Measurements from ENCODE around the gene LRMDA. TPM values are rescaled to one million over a fixed set of nuclear protein-coding genes. Genes with fewer than 3 reads are reported as not detected.
A peak's percentile ranks its signal among the peaks of the same experiment; 100 is the strongest.

Gene LRMDA
- total and polyA plus RNA-seq, 2 of the 13 experiments (the other 11 are each of a cell fraction or from before 2014, with no cell fraction given) = 13.4 to 22.0 TPM

- 87% methylated on average over 4 of the region's 4 CpGs for WGBS (ENCODE audit: low lambda C conversion rate)
- Histone ChIP-seq H3K4me1 (ENCODE audit: insufficient read depth, low read length) (peaks cover 22% of the 10 kb centered on the region), H2AFZ (ENCODE audit: low read length) (no peak overlapping the region), H3K9ac (ENCODE audit: insufficient read depth, low read depth, low read length) (no peak overlapping the region), H3K27ac (ENCODE audit: extremely low read length, insufficient read depth, low read length) (no peak overlapping the region), H4K20me1 (ENCODE audit: insufficient read depth, low read length) (no peaks in the 10 kb centered on the region), H3K27me3 (ENCODE audit: control insufficient read depth in 1 of 2, insufficient read depth in 2 of 2, low read length in 2 of 2) (no peaks in the 10 kb centered on the region), H3K36me3 (replicated peaks in 1 of 2; ENCODE audit: control insufficient read depth in 1 of 2, insufficient read depth in 2 of 2, low read length in 2 of 2) (no peaks in the 10 kb centered on the region), H3K4me2 (ENCODE audit: low read depth, low read length) (no peak overlapping the region), H3K9me3 (ENCODE audit: low read length) (no peaks in the 10 kb centered on the region), H3K4me3 (replicated peaks in 1 of 3; ENCODE audit: insufficient read depth in 1 of 3, low read depth in 2 of 3, low read length in 3 of 3) (no peak overlapping the region), H3K79me2 (ENCODE audit: insufficient read depth, low read length) (no peaks in the 10 kb centered on the region)
- CTCF ChIA-PET (ENCODE audit: low intra/inter-chr PET ratio, low total read pairs) = no interaction called here
- ATAC-seq (no peak), FAIRE-seq (no peak), DNase-seq (ENCODE audit: low spot score) (no peak)
- no TSS peak for BruUV-seq (replicated peaks)
- TF ChIP-seq CREBL2 (CRISPR knock-in tag; IDR thresholded peaks at IDR 0.05; ENCODE audit: borderline replicate concordance) (no peak), CEBPB (IDR thresholded peaks at IDR 0.05; ENCODE audit: borderline replicate concordance, low read depth, low read length) (peak; percentile 23; the same call in 1 of the 2 replicates), ZNF746 (CRISPR knock-in tag; IDR thresholded peaks at IDR 0.05) (no peak)
- intact Hi-C loops (cut with micrococcal nuclease; ENCODE audit: unreplicated experiment) (no loop called here), in situ Hi-C loops (cut with HindIII; ENCODE audit: extremely low pct_ligation_motif_present, low pct_unique_long_range_greater_than_20kb) (no loop called here)
- POLR2A ChIA-PET = no interaction called here
Measured at GRCh38 chr10:75617485-75618155, 186.2 kb downstream of the LRMDA start.

GRCh38 chr10:75619635-75620034 lies 188.2 kb downstream of the LRMDA start:
- FAIRE-seq = peak; percentile 67
- peak; percentile 75 for TF ChIP-seq ESRRA (CRISPR knock-in tag; IDR thresholded peaks at IDR 0.05; ENCODE audit: low read depth)
- no peak for TF ChIP-seq ZNF275 (CRISPR knock-in tag; IDR thresholded peaks at IDR 0.05; ENCODE audit: borderline replicate concordance)
- no peak for TF ChIP-seq CENPX (CRISPR knock-in tag; IDR thresholded peaks at IDR 0.05)
- no peak for TF ChIP-seq DR1 (CRISPR knock-in tag; IDR thresholded peaks at IDR 0.05)
- no peak for TF ChIP-seq CHCHD3 (CRISPR knock-in tag; IDR thresholded peaks at IDR 0.05)
- no peak for TF ChIP-seq ZNF547 (CRISPR knock-in tag; IDR thresholded peaks at IDR 0.05)
- TF ChIP-seq NFE2L1 (CRISPR knock-in tag; IDR thresholded peaks at IDR 0.05; ENCODE audit: borderline replicate concordance) = no peak
- TF ChIP-seq ZNF280D (CRISPR knock-in tag; IDR thresholded peaks at IDR 0.05) = peak; percentile 51; the same call in 1 of the 2 replicates
- TF ChIP-seq CREBL2 (CRISPR knock-in tag; IDR thresholded peaks at IDR 0.05; ENCODE audit: borderline replicate concordance) = no peak
- TF ChIP-seq RARA (CRISPR knock-in tag; IDR thresholded peaks at IDR 0.05) = 0 out of 2 replicates have a peak, but pooled peaks have one; percentile 12
- peak; percentile 24; the same call in 1 of the 2 replicates for TF ChIP-seq TARDBP (CRISPR knock-in tag; IDR thresholded peaks at IDR 0.05)

More at GRCh38 chr10:75619635-75620034, 188.2 kb downstream of the LRMDA start:
- no peak overlapping the region for H3K9ac ChIP-seq (ENCODE audit: insufficient read depth, low read depth, low read length)
- H3K27ac ChIP-seq (ENCODE audit: extremely low read length, insufficient read depth, low read length) = no peak overlapping the region
- H3K79me2 ChIP-seq (ENCODE audit: insufficient read depth, low read length) = no peaks in the 10 kb centered on the region
- H4K20me1 ChIP-seq (ENCODE audit: insufficient read depth, low read length) = no peaks in the 10 kb centered on the region
- DNase-seq (ENCODE audit: low spot score) = no peak
- no peak overlapping the region for H3K4me2 ChIP-seq (ENCODE audit: low read depth, low read length)
- ChIA-PET CTCF (ENCODE audit: low intra/inter-chr PET ratio, low total read pairs) (no interaction called here), POLR2A (interaction anchor here (0.9 kb wide), 1 partner anchor 218 kb away, joined by 3 read pairs; the partner anchor contains the start of gene ZNF503)
- no peak overlapping the region for H3K4me3 ChIP-seq (replicated peaks in 1 of 3; ENCODE audit: insufficient read depth in 1 of 3, low read depth in 2 of 3, low read length in 3 of 3)
- H3K27me3 ChIP-seq (ENCODE audit: control insufficient read depth in 1 of 2, insufficient read depth in 2 of 2, low read length in 2 of 2) = no peaks in the 10 kb centered on the region
- in situ Hi-C loops (cut with HindIII; ENCODE audit: extremely low pct_ligation_motif_present, low pct_unique_long_range_greater_than_20kb) = no loop called here
- 54% methylated on average over 3 of the region's 3 CpGs for WGBS (ENCODE audit: low lambda C conversion rate)
- peaks cover 22% of the 10 kb centered on the region for H3K4me1 ChIP-seq (ENCODE audit: insufficient read depth, low read length)
- intact Hi-C loops (cut with micrococcal nuclease; ENCODE audit: unreplicated experiment) = no loop called here
- no peak overlapping the region for H2AFZ ChIP-seq (ENCODE audit: low read length)
- no peaks in the 10 kb centered on the region for H3K36me3 ChIP-seq (replicated peaks in 1 of 2; ENCODE audit: control insufficient read depth in 1 of 2, insufficient read depth in 2 of 2, low read length in 2 of 2)
- no TSS peak for BruUV-seq (replicated peaks)
- H3K9me3 ChIP-seq (ENCODE audit: low read length) = no peaks in the 10 kb centered on the region
- ATAC-seq = peak; percentile 50

All from HepG2 (cell line).